OCI-LY3 (cell line): ENCODE measurements around the gene KRTAP13-4.

ENCODE experiments used
- H2AFZ ChIP-seq: fragments of 200-600, 300-600 bp; shearing (Covaris generic); 2 replicates; pipeline ENCODE4 v1.6.0; 2014; ENCODE audit warnings: antibody characterized with exemption, low read depth, low read length
- H3K27ac ChIP-seq: fragments of 200-600, 300-600 bp; sonication (generic); 2 replicates; pipeline ENCODE4 v1.5.1; 2014; ENCODE audit warnings: mild to moderate bottlenecking, low read length, moderate library complexity, mixed read lengths
- H3K27me3 ChIP-seq: fragments of 200-600, 300-600 bp; sonication (generic); 2 replicates; pipeline ENCODE4 v1.6.1; 2014; ENCODE audit warnings: low read depth, low read length, mixed read lengths
- H3K36me3 ChIP-seq: fragments of 200-600, 300-600 bp; sonication (generic); replicated peaks from 2 replicates; pipeline ENCODE3; 2014; ENCODE audit warnings: low read depth, low read length, mixed read lengths
- H3K4me1 ChIP-seq: fragments of 300-600, 200-600 bp; sonication (generic); 2 replicates; pipeline ENCODE4 v1.6.1; 2014; ENCODE audit warnings: low read length, mixed read lengths
- H3K4me2 ChIP-seq: fragments of 200-600, 300-600 bp; sonication (generic); 2 replicates; pipeline ENCODE4 v1.6.1; 2014; ENCODE audit warnings: low read length, mixed read lengths
- H3K4me3 ChIP-seq: fragments of 300-600, 200-600 bp; sonication (generic); 2 replicates; pipeline ENCODE4 v1.5.1; 2014; ENCODE audit warnings: antibody characterized with exemption, mild to moderate bottlenecking, low read length, moderate library complexity
- H3K79me2 ChIP-seq: fragments of 300-600, 200-600 bp; shearing (Covaris generic); 2 replicates; pipeline ENCODE4 v1.6.1; 2014; ENCODE audit warnings: mild to moderate bottlenecking, low read length, mixed read lengths
- H3K9ac ChIP-seq: fragments of 300-600, 200-600 bp; shearing (Covaris generic); 2 replicates; pipeline ENCODE4 v1.6.0; 2014; ENCODE audit warnings: mild to moderate bottlenecking, low read length, moderate library complexity
- H3K9me3 ChIP-seq: fragments of 200-600, 300-600 bp; shearing (Covaris generic); 2 replicates; pipeline ENCODE4 v1.6.1; 2014; ENCODE audit warnings: low read length, mixed read lengths; ENCODE audit not compliant: insufficient read depth
- H4K20me1 ChIP-seq: fragments of 200-600, 300-600 bp; sonication (generic); 2 replicates; pipeline ENCODE4 v1.6.1; 2016; ENCODE audit warnings: low read length, mixed read lengths; ENCODE audit not compliant: insufficient read depth
- CTCF ChIP-seq: fragments of 200-600, 300-600 bp; sonication (generic); IDR thresholded peaks from 2 replicates; pipeline ENCODE4 v1.5.1; 2014; ENCODE audit warnings: antibody characterized with exemption, low read length, low read depth
- EZH2phosphoT487 ChIP-seq: fragments of 200-600 bp; shearing (Covaris generic); IDR thresholded peaks from 2 replicates; pipeline ENCODE4 v1.6.1; 2018; ENCODE audit warnings: antibody characterized with exemption, mixed run types, low read depth

The KRTAP13-4 gene, protein sequence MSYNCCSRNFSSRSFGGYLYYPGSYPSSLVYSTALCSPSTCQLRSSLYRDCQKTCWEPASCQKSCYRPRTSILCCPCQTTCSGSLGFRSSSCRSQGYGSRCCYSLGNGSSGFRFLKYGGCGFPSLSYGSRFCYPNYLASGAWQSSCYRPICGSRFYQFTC

DNA sequence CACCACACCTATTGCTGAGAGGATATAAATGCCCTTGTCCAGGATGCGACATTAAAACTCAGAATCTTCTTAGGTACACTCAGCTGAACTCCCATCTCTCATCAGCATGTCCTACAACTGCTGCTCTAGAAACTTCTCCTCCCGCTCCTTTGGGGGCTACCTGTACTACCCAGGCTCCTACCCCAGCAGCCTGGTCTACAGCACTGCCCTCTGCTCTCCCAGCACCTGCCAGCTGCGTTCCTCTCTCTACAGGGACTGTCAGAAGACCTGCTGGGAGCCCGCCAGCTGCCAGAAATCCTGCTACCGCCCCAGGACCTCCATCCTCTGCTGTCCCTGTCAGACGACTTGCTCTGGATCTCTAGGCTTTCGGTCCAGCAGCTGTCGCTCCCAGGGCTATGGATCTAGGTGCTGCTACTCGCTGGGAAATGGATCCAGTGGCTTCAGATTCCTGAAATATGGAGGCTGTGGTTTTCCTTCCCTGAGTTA lies at the start of gene KRTAP13-4:
Gene KRTAP13-4, plus strand, starts transcription at position 51 of the 486 bp plus-strand sequence. Its CDS starts 56 bp downstream, at position 107.
- TF ChIP-seq CTCF (no peak), EZH2phosphoT487 (no peak)
- Histone ChIP-seq H3K27me3 (no peaks in the 10 kb centered on the region), H3K9me3 (no peaks in the 10 kb centered on the region), H3K4me3 (no peak within 1 kb of the TSS), H3K4me1 (no peaks in the 10 kb centered on the region), H3K27ac (no peak within 1 kb of the TSS), H3K79me2 (no peaks in the 10 kb centered on the region), H3K4me2 (no peak within 1 kb of the TSS), H3K36me3 (no peaks in the 10 kb centered on the region), H2AFZ (no peak within 1 kb of the TSS), H4K20me1 (no peaks in the 10 kb centered on the region), H3K9ac (no peak within 1 kb of the TSS)

DNA sequence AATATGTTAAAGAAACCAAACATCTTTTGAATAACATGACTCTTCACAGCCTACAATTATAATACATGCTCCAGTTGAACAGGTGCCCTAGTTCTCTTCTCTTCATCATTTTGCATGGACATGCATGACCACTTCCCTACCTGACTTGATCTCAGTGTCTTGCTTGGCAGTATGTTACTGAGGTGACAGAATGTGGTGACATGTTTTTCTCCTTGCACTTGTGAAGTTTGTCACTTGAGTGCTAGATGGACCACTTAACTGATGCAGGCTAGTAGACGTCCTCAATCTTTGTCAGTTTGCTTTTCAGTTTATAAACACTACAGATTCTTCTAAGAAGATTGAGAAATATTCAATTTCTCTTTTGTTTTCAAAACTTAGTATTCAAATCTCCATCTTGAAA lies 47.8 kb upstream of the KRTAP13-4 start:
- Histone ChIP-seq H3K79me2 (no peaks in the 10 kb centered on the region), H3K27ac (no peak overlapping the region), H3K9me3 (no peaks in the 10 kb centered on the region), H2AFZ (no peak overlapping the region), H3K4me3 (no peak overlapping the region), H3K27me3 (no peaks in the 10 kb centered on the region), H3K4me2 (no peak overlapping the region), H3K9ac (no peak overlapping the region), H4K20me1 (no peaks in the 10 kb centered on the region), H3K36me3 (no peaks in the 10 kb centered on the region), H3K4me1 (no peaks in the 10 kb centered on the region; the same call in 1 of the 2 replicates)
- TF ChIP-seq CTCF = no peak
- TF ChIP-seq EZH2phosphoT487 = no peak

GRCh38 chr21:30391492-30392025 lies 38.5 kb upstream of the KRTAP13-4 start:
- Histone ChIP-seq H2AFZ (no peak overlapping the region), H3K9ac (no peak overlapping the region), H3K36me3 (no peaks in the 10 kb centered on the region), H3K79me2 (no peaks in the 10 kb centered on the region), H3K4me1 (peaks cover 4% of the 10 kb centered on the region; the same call in 1 of the 2 replicates), H3K27me3 (no peaks in the 10 kb centered on the region), H4K20me1 (no peaks in the 10 kb centered on the region), H3K9me3 (no peaks in the 10 kb centered on the region), H3K4me3 (no peak overlapping the region), H3K4me2 (no peak overlapping the region), H3K27ac (no peak overlapping the region)
- TF ChIP-seq CTCF (no peak), EZH2phosphoT487 (no peak)

DNA sequence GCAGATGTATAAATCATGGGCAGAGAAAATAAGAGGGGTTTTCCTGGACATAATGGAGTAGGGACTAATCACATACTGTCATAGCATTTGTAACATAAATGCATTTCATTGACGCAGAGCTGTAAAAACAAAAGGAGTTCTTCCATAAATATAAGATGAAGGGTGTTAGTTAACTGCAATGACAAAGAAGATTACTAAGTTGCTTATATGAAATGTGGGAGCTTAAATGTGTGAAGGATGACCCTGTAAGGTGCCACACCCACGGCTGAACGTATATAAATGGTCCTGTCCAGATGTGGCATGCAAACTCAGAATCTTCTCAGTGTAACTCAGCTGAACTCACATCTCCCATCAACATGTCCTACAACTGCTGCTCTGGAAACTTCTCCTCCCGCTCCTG lies 34.3 kb upstream of the KRTAP13-4 start, which contains the start of gene KRTAP13-1:
Gene KRTAP13-1, plus strand, starts transcription at position 301 of the 400 bp plus-strand sequence. Its CDS starts 56 bp downstream, at position 357.
- no peaks in the 10 kb centered on the region for H3K79me2 ChIP-seq
- no peak within 1 kb of the TSS for H3K4me2 ChIP-seq
- H3K4me3 ChIP-seq = no peak within 1 kb of the TSS
- peaks cover 4% of the 10 kb centered on the region; the same call in 1 of the 2 replicates for H3K4me1 ChIP-seq
- H4K20me1 ChIP-seq = no peaks in the 10 kb centered on the region
- H3K36me3 ChIP-seq = no peaks in the 10 kb centered on the region
- no peaks in the 10 kb centered on the region for H3K9me3 ChIP-seq
- no peak for TF ChIP-seq CTCF
- TF ChIP-seq EZH2phosphoT487 = no peak
- H3K9ac ChIP-seq = no peak within 1 kb of the TSS
- H2AFZ ChIP-seq = no peak within 1 kb of the TSS
- H3K27me3 ChIP-seq = no peaks in the 10 kb centered on the region
- no peak within 1 kb of the TSS for H3K27ac ChIP-seq
